HCT116 (cell line): Measurements from ENCODE around the gene PRL.

Experiments used
- CTCF ChIP-seq, 3 experiments: fragments of 200-600 bp in 1 of 3; sonication (generic) in 1 of 3; IDR thresholded peaks in 2 of 3; conservative IDR thresholded peaks in 1 of 3; 2 replicates each; pipeline ENCODE4 v1.5.1; 2012 to 2017; ENCODE audit warnings: low read depth in 2 of 3, low read length in 2 of 3, antibody characterized with exemption in 1 of 3, borderline replicate concordance in 1 of 3, control low read depth in 1 of 3, mild to moderate bottlenecking in 1 of 3, mixed read lengths in 1 of 3, mixed run types in 1 of 3, moderate library complexity in 1 of 3; ENCODE audit not compliant: insufficient read depth in 1 of 3
- POLR2A ChIP-seq: IDR thresholded peaks from 2 replicates; pipeline ENCODE4 v1.7.0; 2011; ENCODE audit warnings: borderline replicate concordance; ENCODE audit not compliant: insufficient read depth, insufficient read length; ENCODE audit errors: extremely low read depth
- POLR2AphosphoS5 ChIP-seq: IDR thresholded peaks from 2 replicates; pipeline ENCODE4 v1.6.1; 2011; ENCODE audit warnings: mild to moderate bottlenecking, low read depth, low read length, moderate library complexity
- SP1 ChIP-seq: IDR thresholded peaks from 2 replicates; pipeline ENCODE4 v1.6.1; 2012; ENCODE audit warnings: low read depth
- TCF7L2 ChIP-seq: IDR thresholded peaks from 2 replicates; pipeline ENCODE4 v1.7.0; 2011; ENCODE audit warnings: borderline replicate concordance, inconsistent platforms; ENCODE audit not compliant: insufficient read depth, insufficient read length; ENCODE audit errors: extremely low read depth
- TF ChIP-seq, protein P1 (sequence below): IDR thresholded peaks from 2 replicates; pipeline ENCODE4 v1.6.1; 2012; ENCODE audit warnings: low read depth

- TF ChIP-seq POLR2A (no peak), CTCF (IDR thresholded peaks at IDR 0.05 in 2 of 3, conservative IDR thresholded peaks at IDR 0.05 in 1 of 3; ENCODE audit: borderline replicate concordance in 1 of 3, insufficient read depth in 1 of 3, low read depth in 2 of 3, low read length in 2 of 3) (no peak), SP1 (no peak), POLR2AphosphoS5 (no peak), TCF7L2 (no peak)
- TF ChIP-seq, protein P1, sequence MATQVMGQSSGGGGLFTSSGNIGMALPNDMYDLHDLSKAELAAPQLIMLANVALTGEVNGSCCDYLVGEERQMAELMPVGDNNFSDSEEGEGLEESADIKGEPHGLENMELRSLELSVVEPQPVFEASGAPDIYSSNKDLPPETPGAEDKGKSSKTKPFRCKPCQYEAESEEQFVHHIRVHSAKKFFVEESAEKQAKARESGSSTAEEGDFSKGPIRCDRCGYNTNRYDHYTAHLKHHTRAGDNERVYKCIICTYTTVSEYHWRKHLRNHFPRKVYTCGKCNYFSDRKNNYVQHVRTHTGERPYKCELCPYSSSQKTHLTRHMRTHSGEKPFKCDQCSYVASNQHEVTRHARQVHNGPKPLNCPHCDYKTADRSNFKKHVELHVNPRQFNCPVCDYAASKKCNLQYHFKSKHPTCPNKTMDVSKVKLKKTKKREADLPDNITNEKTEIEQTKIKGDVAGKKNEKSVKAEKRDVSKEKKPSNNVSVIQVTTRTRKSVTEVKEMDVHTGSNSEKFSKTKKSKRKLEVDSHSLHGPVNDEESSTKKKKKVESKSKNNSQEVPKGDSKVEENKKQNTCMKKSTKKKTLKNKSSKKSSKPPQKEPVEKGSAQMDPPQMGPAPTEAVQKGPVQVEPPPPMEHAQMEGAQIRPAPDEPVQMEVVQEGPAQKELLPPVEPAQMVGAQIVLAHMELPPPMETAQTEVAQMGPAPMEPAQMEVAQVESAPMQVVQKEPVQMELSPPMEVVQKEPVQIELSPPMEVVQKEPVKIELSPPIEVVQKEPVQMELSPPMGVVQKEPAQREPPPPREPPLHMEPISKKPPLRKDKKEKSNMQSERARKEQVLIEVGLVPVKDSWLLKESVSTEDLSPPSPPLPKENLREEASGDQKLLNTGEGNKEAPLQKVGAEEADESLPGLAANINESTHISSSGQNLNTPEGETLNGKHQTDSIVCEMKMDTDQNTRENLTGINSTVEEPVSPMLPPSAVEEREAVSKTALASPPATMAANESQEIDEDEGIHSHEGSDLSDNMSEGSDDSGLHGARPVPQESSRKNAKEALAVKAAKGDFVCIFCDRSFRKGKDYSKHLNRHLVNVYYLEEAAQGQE = no peak
Observed at GRCh38 chr6:22295145-22295544, 1.7 kb downstream of the PRL start.
